Astrocyte (in vitro differentiated cells and primary cell): ENCODE data around the gene BNIPL.

Source experiments
- EZH2 ChIP-seq: IDR thresholded peaks from 2 replicates; pipeline ENCODE4 v1.6.1; 2012; ENCODE audit warnings: mild to moderate bottlenecking, low read length, inconsistent platforms; ENCODE audit not compliant: insufficient read depth
- TF ChIP-seq, protein P1 (sequence below): IDR thresholded peaks from 2 replicates; pipeline ENCODE4 v1.5.1; 2011; ENCODE audit warnings: low read depth, mild to moderate bottlenecking, inconsistent platforms, low read length, moderate library complexity; ENCODE audit not compliant: insufficient read depth

DNA sequence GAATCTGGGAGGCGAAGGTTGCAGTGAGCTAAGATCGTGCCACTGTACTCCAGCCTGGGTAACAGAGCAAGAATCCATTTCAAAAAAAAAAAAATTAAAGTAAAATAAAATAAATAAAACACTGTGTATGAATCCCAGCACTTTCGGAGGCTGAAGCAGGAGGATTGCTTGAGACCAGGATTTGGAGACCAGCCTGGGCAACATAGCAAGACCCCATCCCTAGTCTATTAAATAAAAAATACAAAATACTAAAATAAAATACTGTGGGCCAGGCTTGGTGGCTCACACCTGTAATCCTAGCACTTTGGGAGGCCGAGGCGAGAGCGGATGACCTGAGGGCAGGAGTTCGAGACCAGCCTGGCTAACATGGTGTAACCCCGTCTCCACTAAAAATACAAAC lies 4.2 kb upstream of the BNIPL start:
- TF ChIP-seq, protein P1, sequence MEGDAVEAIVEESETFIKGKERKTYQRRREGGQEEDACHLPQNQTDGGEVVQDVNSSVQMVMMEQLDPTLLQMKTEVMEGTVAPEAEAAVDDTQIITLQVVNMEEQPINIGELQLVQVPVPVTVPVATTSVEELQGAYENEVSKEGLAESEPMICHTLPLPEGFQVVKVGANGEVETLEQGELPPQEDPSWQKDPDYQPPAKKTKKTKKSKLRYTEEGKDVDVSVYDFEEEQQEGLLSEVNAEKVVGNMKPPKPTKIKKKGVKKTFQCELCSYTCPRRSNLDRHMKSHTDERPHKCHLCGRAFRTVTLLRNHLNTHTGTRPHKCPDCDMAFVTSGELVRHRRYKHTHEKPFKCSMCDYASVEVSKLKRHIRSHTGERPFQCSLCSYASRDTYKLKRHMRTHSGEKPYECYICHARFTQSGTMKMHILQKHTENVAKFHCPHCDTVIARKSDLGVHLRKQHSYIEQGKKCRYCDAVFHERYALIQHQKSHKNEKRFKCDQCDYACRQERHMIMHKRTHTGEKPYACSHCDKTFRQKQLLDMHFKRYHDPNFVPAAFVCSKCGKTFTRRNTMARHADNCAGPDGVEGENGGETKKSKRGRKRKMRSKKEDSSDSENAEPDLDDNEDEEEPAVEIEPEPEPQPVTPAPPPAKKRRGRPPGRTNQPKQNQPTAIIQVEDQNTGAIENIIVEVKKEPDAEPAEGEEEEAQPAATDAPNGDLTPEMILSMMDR: no peak
- TF ChIP-seq EZH2: no peak
